ENCODE results near the gene PHF21A.

PHF21A gene

DNA sequence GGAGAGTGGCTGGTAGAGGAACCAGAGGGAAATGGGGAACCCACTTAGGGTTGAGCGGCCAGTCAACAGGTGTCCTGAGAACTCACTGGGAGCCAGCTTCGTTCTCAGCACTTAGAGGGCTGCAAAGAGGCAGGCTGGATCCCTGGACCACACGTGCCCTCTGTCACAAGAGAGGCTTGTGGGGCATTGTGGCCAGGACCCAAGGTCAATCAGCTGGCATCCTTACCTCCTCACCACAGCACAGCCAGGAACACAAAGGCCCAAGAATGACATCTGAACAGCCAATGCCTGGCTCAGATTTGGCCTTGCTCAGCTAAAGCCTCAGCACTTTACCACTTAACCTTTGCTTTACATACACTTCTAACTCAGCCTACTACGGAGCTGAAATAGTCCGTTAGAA, 228.4 kb downstream of the PHF21A start:
- no peak overlapping the region for H3K4me3 ChIP-seq (ENCODE audit: low read depth, low read length)
- TF ChIP-seq, protein P1, sequence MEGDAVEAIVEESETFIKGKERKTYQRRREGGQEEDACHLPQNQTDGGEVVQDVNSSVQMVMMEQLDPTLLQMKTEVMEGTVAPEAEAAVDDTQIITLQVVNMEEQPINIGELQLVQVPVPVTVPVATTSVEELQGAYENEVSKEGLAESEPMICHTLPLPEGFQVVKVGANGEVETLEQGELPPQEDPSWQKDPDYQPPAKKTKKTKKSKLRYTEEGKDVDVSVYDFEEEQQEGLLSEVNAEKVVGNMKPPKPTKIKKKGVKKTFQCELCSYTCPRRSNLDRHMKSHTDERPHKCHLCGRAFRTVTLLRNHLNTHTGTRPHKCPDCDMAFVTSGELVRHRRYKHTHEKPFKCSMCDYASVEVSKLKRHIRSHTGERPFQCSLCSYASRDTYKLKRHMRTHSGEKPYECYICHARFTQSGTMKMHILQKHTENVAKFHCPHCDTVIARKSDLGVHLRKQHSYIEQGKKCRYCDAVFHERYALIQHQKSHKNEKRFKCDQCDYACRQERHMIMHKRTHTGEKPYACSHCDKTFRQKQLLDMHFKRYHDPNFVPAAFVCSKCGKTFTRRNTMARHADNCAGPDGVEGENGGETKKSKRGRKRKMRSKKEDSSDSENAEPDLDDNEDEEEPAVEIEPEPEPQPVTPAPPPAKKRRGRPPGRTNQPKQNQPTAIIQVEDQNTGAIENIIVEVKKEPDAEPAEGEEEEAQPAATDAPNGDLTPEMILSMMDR (IDR thresholded peaks at IDR 0.05; ENCODE audit: low read depth, low read length) = no peak
- no peak for TF ChIP-seq POLR2A (IDR thresholded peaks at IDR 0.05; ENCODE audit: extremely low read depth, insufficient read length)
- no peak for TF ChIP-seq MYC (IDR thresholded peaks at IDR 0.05; ENCODE audit: low read depth, low read length)
- TF ChIP-seq, protein P2, sequence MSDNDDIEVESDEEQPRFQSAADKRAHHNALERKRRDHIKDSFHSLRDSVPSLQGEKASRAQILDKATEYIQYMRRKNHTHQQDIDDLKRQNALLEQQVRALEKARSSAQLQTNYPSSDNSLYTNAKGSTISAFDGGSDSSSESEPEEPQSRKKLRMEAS (IDR thresholded peaks at IDR 0.05; ENCODE audit: low read depth, low read length) = no peak

DNA sequence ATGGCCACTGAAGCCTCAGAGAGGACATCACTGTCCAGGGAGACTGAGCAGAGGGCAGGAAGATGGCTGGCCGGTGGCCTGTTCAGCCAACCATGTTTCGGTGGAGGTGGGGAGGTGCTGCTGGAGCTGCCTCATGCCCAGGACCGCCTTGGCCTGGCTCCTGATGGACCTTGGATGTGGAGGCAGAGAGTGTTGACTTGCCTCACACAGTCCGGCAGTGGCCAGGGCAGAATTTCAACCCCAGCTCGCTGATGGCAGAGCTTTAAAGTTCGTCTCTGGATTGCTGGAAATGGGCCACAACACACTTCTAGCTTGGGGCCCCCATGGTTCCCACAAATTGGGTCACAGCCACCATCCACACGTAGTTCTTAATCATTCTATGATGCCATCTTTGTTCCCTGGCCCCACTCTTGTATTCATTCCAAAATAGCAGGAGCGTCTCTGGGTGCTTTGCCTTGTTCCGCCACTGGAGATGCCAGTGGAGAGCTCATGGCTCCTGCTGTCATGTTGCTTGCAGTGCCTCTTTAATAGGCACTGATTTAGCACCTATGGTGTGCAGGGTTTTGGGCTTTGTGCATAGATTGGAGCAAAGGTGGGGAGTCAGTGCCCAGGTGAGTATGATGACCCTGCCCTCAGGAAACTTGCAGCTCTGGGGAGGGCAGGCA, 230.2 kb downstream of the PHF21A start:
- TF ChIP-seq, protein P2 (IDR thresholded peaks at IDR 0.05; ENCODE audit: low read depth, low read length) = no peak
- TF ChIP-seq, protein P1 (IDR thresholded peaks at IDR 0.05; ENCODE audit: low read depth, low read length) = no peak
- TF ChIP-seq POLR2A (IDR thresholded peaks at IDR 0.05; ENCODE audit: extremely low read depth, insufficient read length) (no peak), MYC (IDR thresholded peaks at IDR 0.05; ENCODE audit: low read depth, low read length) (no peak)
- no peak overlapping the region for H3K4me3 ChIP-seq (ENCODE audit: low read depth, low read length)
- no peak for DNase-seq (ENCODE audit: low read depth)

More for the DNA sequence above, 228.4 kb downstream of the PHF21A start:
- DNase-seq (ENCODE audit: low read depth) = no peak

DNA sequence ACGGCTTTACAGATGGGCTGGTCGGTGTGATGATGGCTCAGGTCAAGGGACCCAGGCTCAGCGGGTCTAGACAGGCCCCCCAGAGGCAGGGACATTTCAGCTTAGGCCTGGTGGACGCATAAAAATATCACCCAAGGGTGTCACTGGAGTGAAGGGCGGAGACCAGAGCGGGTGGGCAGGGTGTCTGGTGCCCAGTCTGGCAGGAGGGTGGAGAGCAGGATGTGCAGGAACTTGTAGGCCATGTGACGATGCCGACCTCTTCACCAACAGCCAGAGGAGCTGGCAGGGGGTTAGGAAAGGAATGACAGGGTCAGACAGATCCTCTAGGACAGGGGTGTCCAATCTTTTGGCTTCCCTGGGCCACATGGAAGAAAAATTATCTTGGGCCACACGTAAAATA, 231.3 kb downstream of the PHF21A start:
- DNase-seq (ENCODE audit: low read depth) = no peak
- H3K4me3 ChIP-seq (ENCODE audit: low read depth, low read length) = no peak overlapping the region
- TF ChIP-seq POLR2A (IDR thresholded peaks at IDR 0.05; ENCODE audit: extremely low read depth, insufficient read length) (no peak), MYC (IDR thresholded peaks at IDR 0.05; ENCODE audit: low read depth, low read length) (no peak)
- TF ChIP-seq, protein P2 (IDR thresholded peaks at IDR 0.05; ENCODE audit: low read depth, low read length) = no peak
- TF ChIP-seq, protein P1 (IDR thresholded peaks at IDR 0.05; ENCODE audit: low read depth, low read length) = no peak

DNA sequence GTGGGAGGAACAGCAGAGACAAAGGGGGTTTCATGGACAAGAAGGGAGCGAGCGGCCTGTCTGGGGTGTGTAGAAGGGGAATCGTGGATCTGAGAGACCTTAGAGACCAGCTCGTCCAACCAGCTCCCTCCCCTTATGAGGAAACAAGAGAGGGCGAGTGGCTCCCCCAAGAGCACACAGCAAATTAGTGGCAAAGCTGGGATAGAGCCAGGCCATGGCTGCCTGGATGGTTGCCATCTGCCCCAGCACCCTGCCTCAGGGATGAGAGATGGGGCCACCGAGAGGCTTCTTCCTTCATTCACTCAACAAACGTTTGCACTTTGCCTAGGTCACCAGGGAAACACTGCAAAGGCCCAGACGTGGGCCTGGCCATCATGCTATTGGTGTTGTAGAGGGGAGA, 231.7 kb downstream of the PHF21A start:
- no peak overlapping the region for H3K4me3 ChIP-seq (ENCODE audit: low read depth, low read length)
- TF ChIP-seq, protein P1 (IDR thresholded peaks at IDR 0.05; ENCODE audit: low read depth, low read length) = no peak
- no peak for TF ChIP-seq MYC (IDR thresholded peaks at IDR 0.05; ENCODE audit: low read depth, low read length)
- no peak for TF ChIP-seq POLR2A (IDR thresholded peaks at IDR 0.05; ENCODE audit: extremely low read depth, insufficient read length)
- TF ChIP-seq, protein P2 (IDR thresholded peaks at IDR 0.05; ENCODE audit: low read depth, low read length) = no peak
- DNase-seq (ENCODE audit: low read depth) = no peak

DNA sequence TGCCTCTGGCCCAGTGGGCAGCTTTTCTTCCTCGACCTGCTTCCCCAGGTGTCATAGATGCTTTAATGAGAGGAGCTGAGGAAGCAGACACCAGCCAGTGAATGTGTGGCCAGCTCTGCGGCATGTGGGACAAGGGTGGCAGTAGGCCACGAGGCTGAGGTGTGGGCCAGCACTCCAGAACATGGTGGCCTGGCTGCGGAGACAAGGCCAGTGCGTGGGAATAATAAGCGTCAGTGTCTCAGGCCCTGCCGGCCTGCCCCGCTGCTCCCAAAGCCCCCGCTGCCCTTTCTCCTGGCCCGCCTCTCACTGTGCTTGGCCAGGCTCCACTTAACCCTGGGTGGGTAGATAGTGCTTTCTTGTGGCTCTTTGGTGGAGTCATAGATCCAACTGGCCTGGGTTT, 233.7 kb downstream of the PHF21A start:
- DNase-seq (ENCODE audit: low read depth) = no peak
- TF ChIP-seq, protein P1 (IDR thresholded peaks at IDR 0.05; ENCODE audit: low read depth, low read length) = no peak
- TF ChIP-seq, protein P2 (IDR thresholded peaks at IDR 0.05; ENCODE audit: low read depth, low read length) = no peak
- TF ChIP-seq MYC (IDR thresholded peaks at IDR 0.05; ENCODE audit: low read depth, low read length) (no peak), POLR2A (IDR thresholded peaks at IDR 0.05; ENCODE audit: extremely low read depth, insufficient read length) (no peak)
- H3K4me3 ChIP-seq (ENCODE audit: low read depth, low read length) = no peak overlapping the region

Measured in NB4 (cell line).